Smooth muscle cell (in vitro differentiated cells): Measurements from ENCODE around the gene GPX4. TPM values are rescaled to one million over a fixed set of nuclear protein-coding genes. Genes with fewer than 3 reads are reported as not detected.

Experiments used
- DNase-seq: peaks from one replicate; lab custom pipeline; 2025; ENCODE audit not compliant: unreplicated experiment; lab: John Stamatoyannopoulos, UW
- H2AFZ ChIP-seq: fragments of 200-600 bp; sonication (generic); 2 replicates; pipeline ENCODE4 v1.6.0; 2016; ENCODE audit warnings: antibody characterized with exemption, low read depth, mild to moderate bottlenecking
- H3F3A ChIP-seq: fragments of 200-600 bp; sonication (generic); 2 replicates; pipeline ENCODE4 v1.6.0; 2017; ENCODE audit warnings: antibody characterized with exemption, low read depth
- H3K27ac ChIP-seq: fragments of 200-600 bp; sonication (generic); 2 replicates; pipeline ENCODE4 v1.5.1; 2016; ENCODE audit warnings: low read depth, mild to moderate bottlenecking
- H3K27me3 ChIP-seq: fragments of 200-600 bp; sonication (generic); 2 replicates; pipeline ENCODE4 v1.6.1; 2016; ENCODE audit warnings: low read depth, mild to moderate bottlenecking
- H3K36me3 ChIP-seq: fragments of 200-600 bp; sonication (generic); 2 replicates; pipeline ENCODE4 v1.5.1; 2016; ENCODE audit warnings: low read depth
- H3K4me1 ChIP-seq: fragments of 200-600 bp; sonication (generic); 2 replicates; pipeline ENCODE4 v1.5.1; 2016; ENCODE audit warnings: low read depth
- H3K4me2 ChIP-seq: fragments of 200-600 bp; sonication (generic); 2 replicates; pipeline ENCODE4 v1.6.0; 2016; ENCODE audit warnings: mild to moderate bottlenecking
- H3K4me3 ChIP-seq: fragments of 200-600 bp; sonication (generic); 2 replicates; pipeline ENCODE4 v1.5.1; 2016; ENCODE audit warnings: mild to moderate bottlenecking
- H3K79me2 ChIP-seq: fragments of 200-600 bp; sonication (generic); 2 replicates; pipeline ENCODE4 v1.6.0; 2016; ENCODE audit warnings: low read depth, mild to moderate bottlenecking
- H3K9ac ChIP-seq: fragments of 200-600 bp; sonication (generic); 2 replicates; pipeline ENCODE4 v1.6.0; 2016; ENCODE audit warnings: low read depth
- H3K9me3 ChIP-seq: fragments of 200-600 bp; sonication (generic); replicated peaks from 2 replicates; pipeline ENCODE4 v1.5.1; 2016; ENCODE audit warnings: low read depth
- H4K20me1 ChIP-seq: fragments of 200-600 bp; sonication (generic); 2 replicates; pipeline ENCODE4 v1.6.0; 2016; ENCODE audit warnings: low read depth
- WGBS: methylation state at CpG from one replicate; pipeline ENCODE4 v1.1.7; 2016; ENCODE audit warnings: low lambda C conversion rate; 5-methylcytosine and 5-hydroxymethylcytosine counted together
- polyA plus RNA-seq: library from polyadenylated mRNA; unstranded; fragments of >200 nt; fragmentation: Nextera tagmentation; extraction: Ambion mirVana; gene quantifications from 2 replicates; pipeline ENCODE4 v1.2.1, GENCODE V29; 2016
- total RNA-seq: library from RNA; depleted of rRNA; stranded (reverse); fragments of >200 nt; gene quantifications from 2 replicates; pipeline ENCODE4 v1.2.3, GENCODE V29; 2014
- TF ChIP-seq, protein P1 (sequence below): fragments of 200-600 bp; sonication (generic); IDR thresholded peaks from 2 replicates; pipeline ENCODE4 v1.5.1; 2017; ENCODE audit warnings: borderline replicate concordance, mild to moderate bottlenecking, antibody characterized with exemption; ENCODE audit not compliant: insufficient read depth, poor library complexity, severe bottlenecking

The GPX4 gene
- total and polyA plus RNA-seq, 2 experiments from 2014 or later: 325 to 450 TPM

DNA sequence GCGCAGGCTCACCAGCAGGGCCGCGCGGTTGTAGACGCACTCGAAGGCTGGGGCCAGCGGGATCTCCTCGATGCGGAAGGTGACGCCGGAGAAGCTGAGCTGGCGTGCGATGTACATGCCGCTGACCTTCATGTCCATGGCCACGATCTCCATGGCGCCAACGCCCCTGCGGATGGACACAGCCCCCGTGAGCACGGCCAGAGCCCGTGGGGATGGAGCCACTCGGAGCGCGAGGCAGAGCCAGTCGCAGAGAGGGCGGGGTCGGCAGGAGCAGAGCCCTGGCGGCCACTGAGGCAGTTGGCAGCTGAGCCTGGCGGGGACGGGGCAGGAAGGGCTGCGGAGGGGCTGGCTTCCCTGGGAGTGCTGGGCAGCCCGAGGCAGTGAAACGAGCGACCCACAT is 15.2 kb downstream of the GPX4 start:
- no peak overlapping the region for H3K9ac ChIP-seq
- no peaks in the 10 kb centered on the region for H3K36me3 ChIP-seq
- WGBS: 98% methylated on average over 31 of the region's 34 CpGs
- peaks cover 9% of the 10 kb centered on the region for H3K79me2 ChIP-seq
- H3K27me3 ChIP-seq: no peaks in the 10 kb centered on the region
- H3K4me2 ChIP-seq: no peak overlapping the region
- DNase-seq: no peak
- H3K9me3 ChIP-seq: no peaks in the 10 kb centered on the region
- H2AFZ ChIP-seq: no peak overlapping the region
- H3K4me1 ChIP-seq: no peaks in the 10 kb centered on the region
- H3K27ac ChIP-seq: no peak overlapping the region
- peaks cover 6% of the 10 kb centered on the region for H3F3A ChIP-seq
- TF ChIP-seq, protein P1, sequence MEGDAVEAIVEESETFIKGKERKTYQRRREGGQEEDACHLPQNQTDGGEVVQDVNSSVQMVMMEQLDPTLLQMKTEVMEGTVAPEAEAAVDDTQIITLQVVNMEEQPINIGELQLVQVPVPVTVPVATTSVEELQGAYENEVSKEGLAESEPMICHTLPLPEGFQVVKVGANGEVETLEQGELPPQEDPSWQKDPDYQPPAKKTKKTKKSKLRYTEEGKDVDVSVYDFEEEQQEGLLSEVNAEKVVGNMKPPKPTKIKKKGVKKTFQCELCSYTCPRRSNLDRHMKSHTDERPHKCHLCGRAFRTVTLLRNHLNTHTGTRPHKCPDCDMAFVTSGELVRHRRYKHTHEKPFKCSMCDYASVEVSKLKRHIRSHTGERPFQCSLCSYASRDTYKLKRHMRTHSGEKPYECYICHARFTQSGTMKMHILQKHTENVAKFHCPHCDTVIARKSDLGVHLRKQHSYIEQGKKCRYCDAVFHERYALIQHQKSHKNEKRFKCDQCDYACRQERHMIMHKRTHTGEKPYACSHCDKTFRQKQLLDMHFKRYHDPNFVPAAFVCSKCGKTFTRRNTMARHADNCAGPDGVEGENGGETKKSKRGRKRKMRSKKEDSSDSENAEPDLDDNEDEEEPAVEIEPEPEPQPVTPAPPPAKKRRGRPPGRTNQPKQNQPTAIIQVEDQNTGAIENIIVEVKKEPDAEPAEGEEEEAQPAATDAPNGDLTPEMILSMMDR: no peak
- H4K20me1 ChIP-seq: peaks cover 24% of the 10 kb centered on the region
- no peak overlapping the region for H3K4me3 ChIP-seq

- TF ChIP-seq, protein P1: no peak
- Histone ChIP-seq H3K9me3 (no peaks in the 10 kb centered on the region), H3K4me1 (no peaks in the 10 kb centered on the region), H3K4me2 (no peak overlapping the region), H3K9ac (no peak overlapping the region), H3F3A (peaks cover 4% of the 10 kb centered on the region), H3K79me2 (peaks cover 9% of the 10 kb centered on the region), H3K27ac (no peak overlapping the region), H3K36me3 (no peaks in the 10 kb centered on the region), H2AFZ (no peak overlapping the region), H3K27me3 (no peaks in the 10 kb centered on the region), H4K20me1 (peaks cover 30% of the 10 kb centered on the region), H3K4me3 (no peak overlapping the region)
- 94% methylated on average over 50 of the region's 50 CpGs for WGBS
- no peak for DNase-seq
Observed at GRCh38 chr19:1119475-1120217, 15.9 kb downstream of the GPX4 start.

GRCh38 chr19:1121395-1121794 is 17.6 kb downstream of the GPX4 start:
- Histone ChIP-seq H3K4me1 (no peaks in the 10 kb centered on the region), H3K9me3 (no peaks in the 10 kb centered on the region), H3K9ac (no peak overlapping the region), H3K79me2 (peaks cover 24% of the 10 kb centered on the region), H3F3A (no peaks in the 10 kb centered on the region), H3K4me3 (no peak overlapping the region), H3K27me3 (no peaks in the 10 kb centered on the region), H3K4me2 (no peak overlapping the region), H3K27ac (no peak overlapping the region), H3K36me3 (no peaks in the 10 kb centered on the region), H4K20me1 (peaks cover 46% of the 10 kb centered on the region), H2AFZ (no peak overlapping the region)
- TF ChIP-seq, protein P1: no peak
- WGBS: 98% methylated on average over 10 of the region's 10 CpGs
- no peak for DNase-seq
